Natural killer cell (primary cell): Measurements from ENCODE around the gene TMBIM4. TPM values are rescaled to one million over a fixed set of nuclear protein-coding genes. Genes with fewer than 3 reads are reported as not detected.

Source experiments
- ATAC-seq, 3 donors: fragments of 150-1000 bp in 2 of 3; fragments of 200-7000 bp in 1 of 3; cut with Tn5 transposase; 1 replicate in 1 of 3; 2 replicates in 2 of 3; pipeline ENCODE4 v1.10.0; 2021; ENCODE audit warnings: mild to moderate bottlenecking in 2 of 3, moderate library complexity in 2 of 3
- DNase-seq, 2 donors: peaks; one replicate each; pipeline versions ENCODE4 v3.0.0 to v3.0.0-alpha.2; 2013 to 2021; ENCODE audit warnings: mixed read lengths in 1 of 2
- H3K27ac ChIP-seq: one replicate; pipeline ENCODE4 v1.5.1; 2013; ENCODE audit warnings: mild to moderate bottlenecking, low read length
- H3K27me3 ChIP-seq: one replicate; pipeline ENCODE4 v1.6.1; 2013; ENCODE audit warnings: low read length; ENCODE audit not compliant: control insufficient read depth, insufficient read depth
- H3K36me3 ChIP-seq: one replicate; pipeline ENCODE4 v1.6.1; 2013; ENCODE audit warnings: low read length; ENCODE audit not compliant: control insufficient read depth, insufficient read depth
- H3K4me1 ChIP-seq: one replicate; pipeline ENCODE4 v1.6.1; 2013; ENCODE audit warnings: low read length; ENCODE audit not compliant: control insufficient read depth, insufficient read depth
- H3K4me3 ChIP-seq: one replicate; pipeline ENCODE4 v1.5.1; 2013; ENCODE audit warnings: low read length
- H3K9me3 ChIP-seq: one replicate; pipeline ENCODE4 v1.6.1; 2013; ENCODE audit warnings: low read length; ENCODE audit not compliant: control insufficient read depth, insufficient read depth
- H3K27ac Mint-ChIP-seq, 2 donors: one replicate each; pipeline ENCODE4 v1.8.0; 2022; ENCODE audit warnings: mild to moderate bottlenecking in 2 of 2, mixed read lengths in 2 of 2, moderate library complexity in 1 of 2
- H3K27me3 Mint-ChIP-seq, 2 donors: one replicate each; pipeline ENCODE4 v1.8.0; 2022; ENCODE audit warnings: low read depth in 2 of 2, mixed read lengths in 2 of 2
- H3K36me3 Mint-ChIP-seq: one replicate; pipeline ENCODE4 v1.8.0; 2022; ENCODE audit warnings: mixed read lengths
- H3K4me1 Mint-ChIP-seq, 2 donors: one replicate each; pipeline ENCODE4 v1.8.0; 2022; ENCODE audit warnings: mixed read lengths in 2 of 2
- H3K4me3 Mint-ChIP-seq: one replicate; pipeline ENCODE4 v1.8.0; 2022; ENCODE audit warnings: mild to moderate bottlenecking, moderate library complexity, mixed read lengths
- H3K9me3 Mint-ChIP-seq, 2 donors: one replicate each; pipeline ENCODE4 v1.8.0; 2022; ENCODE audit warnings: mixed read lengths in 2 of 2
- CTCF ChIP-seq: fragments of 200-600 bp; IDR thresholded peaks from one replicate; pipeline ENCODE4 v1.8.0; 2022; ENCODE audit warnings: antibody characterized with exemption
- WGBS: methylation state at CpG from one replicate; pipeline ENCODE4 v1.1.7; 2013; ENCODE audit warnings: missing lambda C conversion rate; ENCODE audit not compliant: insufficient coverage; 5-methylcytosine and 5-hydroxymethylcytosine counted together
- intact Hi-C: fragments of 100-400 bp; cut with micrococcal nuclease; formaldehyde crosslinking; loops from one replicate; pipeline ENCODE4 v1.14.2; 2022
- total RNA-seq, 4 donors: library from RNA; stranded (reverse); fragments of 120-200 nt in 1 of 4; gene quantifications; one replicate each; pipeline versions ENCODE4 v1.2.3 to v1.2.4, GENCODE V29; 2013 to 2022

Gene TMBIM4
- total RNA-seq, 3 donors from 2014 or later (not counting 1 experiment from before 2014, with no cell fraction given): 46.6 to 72.0 (median 63.2) TPM

- H3K4me3 Mint-ChIP-seq: peak overlapping the region; percentile 45
- Histone ChIP-seq H3K9me3 (no peaks in the 10 kb centered on the region), H3K4me1 (peaks cover 11% of the 10 kb centered on the region), H3K36me3 (no peaks in the 10 kb centered on the region), H3K4me3 (peak overlapping the region; percentile 32), H3K27ac (peak overlapping the region; percentile 32), H3K27me3 (peaks cover 8% of the 10 kb centered on the region)
- H3K27ac Mint-ChIP-seq: no peak overlapping the region
- intact Hi-C loops: loop anchor here (2.0 kb wide), 1 partner anchor 21 kb away; the partner anchor contains the start of gene TMBIM4
- WGBS: 68% methylated on average over 3 of the region's 6 CpGs
- TF ChIP-seq CTCF: no peak
- ATAC-seq (no peak), DNase-seq (no peak)
- peaks cover 0 to 9% of the 10 kb centered on the region in 2 donors for H3K4me1 Mint-ChIP-seq
- H3K27me3 Mint-ChIP-seq: peaks cover 35 to 42% of the 10 kb centered on the region in 2 donors
- no peaks in the 10 kb centered on the region for H3K36me3 Mint-ChIP-seq
- no peaks in the 10 kb centered on the region for H3K9me3 Mint-ChIP-seq
Observed at GRCh38 chr12:66189889-66190288, 20.1 kb upstream of the TMBIM4 start.

- Mint-ChIP-seq H3K9me3 (peaks cover 3 to 4% of the 10 kb centered on the region in 2 donors), H3K4me3 (peak overlapping the region; percentile 45), H3K27ac (no peak overlapping the region), H3K27me3 (peaks cover 36 to 41% of the 10 kb centered on the region in 2 donors), H3K36me3 (peaks cover 3% of the 10 kb centered on the region), H3K4me1 (peaks cover 0 to 7% of the 10 kb centered on the region in 2 donors)
- H3K9me3 ChIP-seq: no peaks in the 10 kb centered on the region
- WGBS: 8% methylated on average over 18 of the region's 18 CpGs
- no peak for DNase-seq
- peak overlapping the region; percentile 32 for H3K4me3 ChIP-seq
- ATAC-seq: no peak
- H3K27ac ChIP-seq: peak overlapping the region; percentile 32
- H3K4me1 ChIP-seq: peaks cover 11% of the 10 kb centered on the region
- H3K36me3 ChIP-seq: no peaks in the 10 kb centered on the region
- H3K27me3 ChIP-seq: peaks cover 8% of the 10 kb centered on the region
- intact Hi-C loops: loop anchor here (2.0 kb wide), 1 partner anchor 21 kb away; the partner anchor contains the start of gene TMBIM4
- no peak for TF ChIP-seq CTCF
Observed at GRCh38 chr12:66189486-66189843, 19.7 kb upstream of the TMBIM4 start.

- DNase-seq (peak; percentile 51 to 58), ATAC-seq (peak; percentile 84 to 89 (median 89))
- WGBS: 16% methylated on average over 82 of the region's 82 CpGs
- H3K27ac Mint-ChIP-seq: peak within 1 kb of the TSS; percentile 40 to 53
- peaks cover 5 to 6% of the 10 kb centered on the region in 2 donors for H3K9me3 Mint-ChIP-seq
- H3K4me1 ChIP-seq: peaks cover 11% of the 10 kb centered on the region
- no peaks in the 10 kb centered on the region for H3K36me3 ChIP-seq
- peaks cover 7% of the 10 kb centered on the region for H3K36me3 Mint-ChIP-seq
- H3K9me3 ChIP-seq: no peaks in the 10 kb centered on the region
- peaks cover 37 to 43% of the 10 kb centered on the region in 2 donors for H3K27me3 Mint-ChIP-seq
- peaks cover 8% of the 10 kb centered on the region for H3K27me3 ChIP-seq
- H3K4me1 Mint-ChIP-seq: peaks cover 0 to 7% of the 10 kb centered on the region in 2 donors
- H3K4me3 ChIP-seq: peak within 1 kb of the TSS; percentile 42
- intact Hi-C loops: loop anchor here (2.0 kb wide), 1 partner anchor 20 kb away; the partner anchor contains the start of gene TMBIM4
- no peak for TF ChIP-seq CTCF
- H3K27ac ChIP-seq: peak within 1 kb of the TSS; percentile 51
- peak within 1 kb of the TSS; percentile 79 for H3K4me3 Mint-ChIP-seq
Observed at GRCh38 chr12:66188584-66189485, 19.0 kb upstream of the TMBIM4 start, which contains the start of gene IRAK3. Gene IRAK3, plus strand, starts transcription at chr12:66189214. Its CDS starts 86 bp downstream, at chr12:66189300.
